GM08714 (cell line): ENCODE results near the gene NLK.

ENCODE experiments used
- H3K4me3 ChIP-seq: fragments of 200-500 bp; sonication (Bioruptor generic); 2 replicates; pipeline ENCODE4 v1.5.1; 2014; ENCODE audit warnings: mild to moderate bottlenecking, low read length, inconsistent platforms
- ZNF274 ChIP-seq: IDR thresholded peaks from 2 replicates; pipeline ENCODE4 v1.6.1; 2012; ENCODE audit warnings: mild to moderate bottlenecking, low read depth, low read length

Gene NLK

GRCh38 chr17:28100251-28100650 is 57.8 kb downstream of the NLK start:
- no peak for TF ChIP-seq ZNF274
- no peak overlapping the region for H3K4me3 ChIP-seq

GRCh38 chr17:28100936-28101335 is 58.5 kb downstream of the NLK start:
- no peak overlapping the region for H3K4me3 ChIP-seq
- no peak for TF ChIP-seq ZNF274

GRCh38 chr17:28101919-28102318 is 59.4 kb downstream of the NLK start:
- H3K4me3 ChIP-seq, result no peak overlapping the region
- TF ChIP-seq ZNF274, result no peak

GRCh38 chr17:28105501-28105900 is 63.0 kb downstream of the NLK start:
- H3K4me3 ChIP-seq, result no peak overlapping the region
- no peak for TF ChIP-seq ZNF274

GRCh38 chr17:28110184-28110583 is 67.7 kb downstream of the NLK start:
- TF ChIP-seq ZNF274, result no peak
- H3K4me3 ChIP-seq, result no peak overlapping the region

GRCh38 chr17:28112181-28112580 is 69.7 kb downstream of the NLK start:
- H3K4me3 ChIP-seq, result no peak overlapping the region
- TF ChIP-seq ZNF274, result no peak

GRCh38 chr17:28112606-28113005 is 70.1 kb downstream of the NLK start:
- TF ChIP-seq ZNF274, result no peak

GRCh38 chr17:28113269-28113668 is 70.8 kb downstream of the NLK start:
- no peak overlapping the region for H3K4me3 ChIP-seq
- no peak for TF ChIP-seq ZNF274

More at GRCh38 chr17:28112606-28113005, 70.1 kb downstream of the NLK start:
- no peak overlapping the region for H3K4me3 ChIP-seq

GRCh38 chr17:28115046-28115445 is 72.6 kb downstream of the NLK start:
- no peak for TF ChIP-seq ZNF274

GRCh38 chr17:28117304-28117703 is 74.8 kb downstream of the NLK start:
- no peak overlapping the region for H3K4me3 ChIP-seq
- no peak for TF ChIP-seq ZNF274

More at GRCh38 chr17:28115046-28115445, 72.6 kb downstream of the NLK start:
- no peak overlapping the region for H3K4me3 ChIP-seq

- no peak overlapping the region; the same call in 1 of the 2 replicates for H3K4me3 ChIP-seq
- no peak for TF ChIP-seq ZNF274
Observed at GRCh38 chr17:28118362-28118761, 75.9 kb downstream of the NLK start.

- no peak overlapping the region for H3K4me3 ChIP-seq
- no peak for TF ChIP-seq ZNF274
Observed at GRCh38 chr17:28119046-28119445, 76.6 kb downstream of the NLK start.

- no peak for TF ChIP-seq ZNF274
- no peak overlapping the region for H3K4me3 ChIP-seq
Observed at GRCh38 chr17:28119560-28119959, 77.1 kb downstream of the NLK start.

GRCh38 chr17:28120766-28121165 is 78.3 kb downstream of the NLK start:
- no peak for TF ChIP-seq ZNF274

GRCh38 chr17:28124962-28125361 is 82.5 kb downstream of the NLK start:
- no peak for TF ChIP-seq ZNF274
- H3K4me3 ChIP-seq, result no peak overlapping the region

More at GRCh38 chr17:28120766-28121165, 78.3 kb downstream of the NLK start:
- H3K4me3 ChIP-seq, result no peak overlapping the region
